ENCODE measurements around the gene KRT3. TPM values are rescaled to one million over a fixed set of nuclear protein-coding genes. Genes with fewer than 3 reads are reported as not detected.

The KRT3 gene
- total and polyA plus RNA-seq, 2 donors (not counting 1 experiment from before 2014, with no cell fraction given), result not detected

DNA sequence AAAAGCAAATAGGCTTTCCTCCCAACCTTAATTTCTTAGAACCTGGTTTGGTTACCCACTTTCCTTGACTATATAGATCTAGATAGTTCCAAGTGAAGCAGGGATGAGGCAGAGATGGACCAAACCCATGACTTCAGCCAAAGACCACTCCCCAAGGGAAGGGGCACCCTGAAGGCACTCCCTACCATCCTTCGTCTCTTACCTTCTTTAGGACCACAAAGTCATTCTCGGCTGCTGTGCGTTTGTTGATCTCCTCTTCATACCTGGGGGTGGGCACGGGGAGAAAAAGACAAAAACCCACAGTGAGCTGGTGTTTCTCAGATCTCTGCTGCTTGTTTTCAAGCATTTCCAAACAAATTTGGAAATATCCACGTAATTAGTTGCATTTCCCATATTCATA lies 14.6 kb upstream of the KRT3 start:
- no peaks in the 10 kb centered on the region for H3K27me3 ChIP-seq (replicated peaks in 1 of 4; ENCODE audit: control extremely low read depth in 1 of 4, control insufficient read depth in 3 of 4, insufficient read depth in 4 of 4, low read length in 3 of 4)
- H3K27me3 Mint-ChIP-seq, result peaks cover 21% of the 10 kb centered on the region
- H3K9ac ChIP-seq (ENCODE audit: low read length), result no peak overlapping the region
- no peak overlapping the region for H3K27ac ChIP-seq (ENCODE audit: low read length in 2 of 2)
- H2AFZ ChIP-seq (ENCODE audit: insufficient read depth, low read depth, low read length, poor library complexity, severe bottlenecking), result no peak overlapping the region
- no peak overlapping the region for H3K4me3 ChIP-seq (ENCODE audit: control extremely low read depth in 1 of 5, extremely low read depth in 1 of 5, insufficient read depth in 1 of 5, low read depth in 2 of 5, low read length in 4 of 5)
- no peaks in the 10 kb centered on the region for H3K79me2 ChIP-seq (ENCODE audit: control insufficient read depth, insufficient read depth, low read length)
- H3K4me1 Mint-ChIP-seq, result no peaks in the 10 kb centered on the region
- no peak for DNase-seq
- H3K36me3 ChIP-seq (replicated peaks in 1 of 2; ENCODE audit: control extremely low read depth in 1 of 2, control insufficient read depth in 1 of 2, extremely low read depth in 1 of 2, insufficient read depth in 2 of 2, low read length in 1 of 2), result no peaks in the 10 kb centered on the region
- TF ChIP-seq EZH2 (IDR thresholded peaks at IDR 0.05; ENCODE audit: borderline replicate concordance, insufficient read depth, low read depth, low read length, poor library complexity, severe bottlenecking), result no peak
- TF ChIP-seq, protein P1, sequence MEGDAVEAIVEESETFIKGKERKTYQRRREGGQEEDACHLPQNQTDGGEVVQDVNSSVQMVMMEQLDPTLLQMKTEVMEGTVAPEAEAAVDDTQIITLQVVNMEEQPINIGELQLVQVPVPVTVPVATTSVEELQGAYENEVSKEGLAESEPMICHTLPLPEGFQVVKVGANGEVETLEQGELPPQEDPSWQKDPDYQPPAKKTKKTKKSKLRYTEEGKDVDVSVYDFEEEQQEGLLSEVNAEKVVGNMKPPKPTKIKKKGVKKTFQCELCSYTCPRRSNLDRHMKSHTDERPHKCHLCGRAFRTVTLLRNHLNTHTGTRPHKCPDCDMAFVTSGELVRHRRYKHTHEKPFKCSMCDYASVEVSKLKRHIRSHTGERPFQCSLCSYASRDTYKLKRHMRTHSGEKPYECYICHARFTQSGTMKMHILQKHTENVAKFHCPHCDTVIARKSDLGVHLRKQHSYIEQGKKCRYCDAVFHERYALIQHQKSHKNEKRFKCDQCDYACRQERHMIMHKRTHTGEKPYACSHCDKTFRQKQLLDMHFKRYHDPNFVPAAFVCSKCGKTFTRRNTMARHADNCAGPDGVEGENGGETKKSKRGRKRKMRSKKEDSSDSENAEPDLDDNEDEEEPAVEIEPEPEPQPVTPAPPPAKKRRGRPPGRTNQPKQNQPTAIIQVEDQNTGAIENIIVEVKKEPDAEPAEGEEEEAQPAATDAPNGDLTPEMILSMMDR (IDR thresholded peaks at IDR 0.05), result no peak
- H4K20me1 ChIP-seq (ENCODE audit: control insufficient read depth, insufficient read depth, low read length, poor library complexity, severe bottlenecking), result no peaks in the 10 kb centered on the region
- ATAC-seq (ENCODE audit: low read depth), result no peak
- no peak overlapping the region for H3K27ac Mint-ChIP-seq
- H3K4me2 ChIP-seq (replicated peaks; ENCODE audit: low read depth, low read length, poor library complexity, severe bottlenecking), result no peak overlapping the region
- intact Hi-C loops (cut with micrococcal nuclease), result no loop called here
- no peaks in the 10 kb centered on the region for H3K9me3 ChIP-seq (ENCODE audit: control extremely low read depth in 1 of 3, control insufficient read depth in 2 of 3, insufficient read depth in 1 of 3, low read length in 2 of 3)
- H3K4me3 Mint-ChIP-seq, result no peak overlapping the region
- H3K4me1 ChIP-seq (ENCODE audit: control insufficient read depth in 2 of 2, insufficient read depth in 2 of 2, low read length in 2 of 2), result no peaks in the 10 kb centered on the region
- WGBS (ENCODE audit: insufficient coverage), result 67% methylated on average over 3 of the region's 5 CpGs
- ChIA-PET POLR2A (no interaction called here), CTCF (no interaction called here)
- no peaks in the 10 kb centered on the region for H3K9me3 Mint-ChIP-seq (ENCODE audit: insufficient read depth)

- Mint-ChIP-seq H3K4me1 (no peaks in the 10 kb centered on the region), H3K9me3 (ENCODE audit: insufficient read depth) (no peaks in the 10 kb centered on the region), H3K4me3 (no peak overlapping the region), H3K27ac (no peak overlapping the region), H3K27me3 (peaks cover 18% of the 10 kb centered on the region)
- no peak for TF ChIP-seq EZH2 (IDR thresholded peaks at IDR 0.05; ENCODE audit: borderline replicate concordance, insufficient read depth, low read depth, low read length, poor library complexity, severe bottlenecking)
- TF ChIP-seq, protein P1 (IDR thresholded peaks at IDR 0.05), result no peak
- Histone ChIP-seq H3K9me3 (ENCODE audit: control extremely low read depth in 1 of 3, control insufficient read depth in 2 of 3, insufficient read depth in 1 of 3, low read length in 2 of 3) (no peaks in the 10 kb centered on the region), H3K9ac (ENCODE audit: low read length) (no peak overlapping the region), H3K27me3 (replicated peaks in 1 of 4; ENCODE audit: control extremely low read depth in 1 of 4, control insufficient read depth in 3 of 4, insufficient read depth in 4 of 4, low read length in 3 of 4) (no peaks in the 10 kb centered on the region), H2AFZ (ENCODE audit: insufficient read depth, low read depth, low read length, poor library complexity, severe bottlenecking) (no peak overlapping the region), H3K27ac (ENCODE audit: low read length in 2 of 2) (no peak overlapping the region), H3K4me3 (ENCODE audit: control extremely low read depth in 1 of 5, extremely low read depth in 1 of 5, insufficient read depth in 1 of 5, low read depth in 2 of 5, low read length in 4 of 5) (no peak overlapping the region), H3K79me2 (ENCODE audit: control insufficient read depth, insufficient read depth, low read length) (no peaks in the 10 kb centered on the region), H4K20me1 (ENCODE audit: control insufficient read depth, insufficient read depth, low read length, poor library complexity, severe bottlenecking) (no peaks in the 10 kb centered on the region), H3K4me1 (ENCODE audit: control insufficient read depth in 2 of 2, insufficient read depth in 2 of 2, low read length in 2 of 2) (no peaks in the 10 kb centered on the region), H3K36me3 (replicated peaks in 1 of 2; ENCODE audit: control extremely low read depth in 1 of 2, control insufficient read depth in 1 of 2, extremely low read depth in 1 of 2, insufficient read depth in 2 of 2, low read length in 1 of 2) (no peaks in the 10 kb centered on the region), H3K4me2 (replicated peaks; ENCODE audit: low read depth, low read length, poor library complexity, severe bottlenecking) (no peak overlapping the region)
- DNase-seq (no peak), ATAC-seq (ENCODE audit: low read depth) (no peak)
- 83% methylated on average over 4 of the region's 7 CpGs for WGBS (ENCODE audit: insufficient coverage)
- POLR2A ChIA-PET, result no interaction called here
- intact Hi-C loops (cut with micrococcal nuclease), result no loop called here
- CTCF ChIA-PET, result no interaction called here
Measured at GRCh38 chr12:52809166-52809565, 13.2 kb upstream of the KRT3 start.
